ENCODE results near the gene ARAP1. TPM values are rescaled to one million over a fixed set of nuclear protein-coding genes. Genes with fewer than 3 reads are reported as not detected.

The ARAP1 gene
- total RNA-seq, 1 experiment from 2014 or later = 73.6 TPM

- no peaks in the 10 kb centered on the region for H3K36me3 ChIP-seq (ENCODE audit: control insufficient read depth, insufficient read depth, low read length)
- no peaks in the 10 kb centered on the region for H3K27me3 ChIP-seq (ENCODE audit: control insufficient read depth, insufficient read depth, low read length)
- H3K4me3 ChIP-seq (ENCODE audit: low read depth in 2 of 2, low read length in 2 of 2) = no peak overlapping the region
- no peaks in the 10 kb centered on the region for H3K9me3 ChIP-seq (ENCODE audit: control insufficient read depth, insufficient read depth, low read depth, low read length)
- ATAC-seq = no peak
- H3K4me1 ChIP-seq (ENCODE audit: control insufficient read depth, insufficient read depth, low read length) = no peaks in the 10 kb centered on the region; the same call in 1 of the 2 replicates
- in situ Hi-C loops (cut with HindIII; ENCODE audit: low pct_unique_long_range_greater_than_20kb, low sequenced_read_pairs) (no loop called here), intact Hi-C loops (cut with micrococcal nuclease; ENCODE audit: unreplicated experiment) (no loop called here)
- TF ChIP-seq SIN3A (IDR thresholded peaks at IDR 0.05; ENCODE audit: borderline replicate concordance, insufficient read depth, low read depth, low read length) (no peak), POLR2AphosphoS5 (IDR thresholded peaks at IDR 0.05; ENCODE audit: low read depth, low read length) (no peak), REST (IDR thresholded peaks at IDR 0.05; ENCODE audit: insufficient read depth in 1 of 2, low read depth in 2 of 2, low read length in 1 of 2) (no peak), CTCF (IDR thresholded peaks at IDR 0.05) (no peak), TCF7L2 (IDR thresholded peaks at IDR 0.05; ENCODE audit: low read depth, low read length) (no peak)
- no peak for DNase-seq (ENCODE audit: low read depth, low spot score)
- H3K27ac ChIP-seq (ENCODE audit: low read length) = no peak overlapping the region
- BruUV-seq (replicated peaks) = no TSS peak
- POLR2A ChIA-PET = no interaction called here
- CTCF ChIA-PET = no interaction called here
These were observed 19.3 kb upstream of the ARAP1 start for GRCh38 chr11:72771507-72771906.

GRCh38 chr11:72770799-72771198 is 18.6 kb upstream of the ARAP1 start:
- no peak for DNase-seq (ENCODE audit: low read depth, low spot score)
- Histone ChIP-seq H3K36me3 (ENCODE audit: control insufficient read depth, insufficient read depth, low read length) (no peaks in the 10 kb centered on the region), H3K9me3 (ENCODE audit: control insufficient read depth, insufficient read depth, low read depth, low read length) (no peaks in the 10 kb centered on the region), H3K4me3 (ENCODE audit: low read depth in 2 of 2, low read length in 2 of 2) (no peak overlapping the region), H3K27ac (ENCODE audit: low read length) (no peak overlapping the region), H3K27me3 (ENCODE audit: control insufficient read depth, insufficient read depth, low read length) (no peaks in the 10 kb centered on the region), H3K4me1 (ENCODE audit: control insufficient read depth, insufficient read depth, low read length) (no peaks in the 10 kb centered on the region; the same call in 1 of the 2 replicates)
- in situ Hi-C loops (cut with HindIII; ENCODE audit: low pct_unique_long_range_greater_than_20kb, low sequenced_read_pairs) = no loop called here
- no peak for ATAC-seq
- no TSS peak for BruUV-seq (replicated peaks)
- intact Hi-C loops (cut with micrococcal nuclease; ENCODE audit: unreplicated experiment) = no loop called here
- TF ChIP-seq TCF7L2 (IDR thresholded peaks at IDR 0.05; ENCODE audit: low read depth, low read length) = no peak
- TF ChIP-seq REST (IDR thresholded peaks at IDR 0.05; ENCODE audit: insufficient read depth in 1 of 2, low read depth in 2 of 2, low read length in 1 of 2) = no peak
- no peak for TF ChIP-seq CTCF (IDR thresholded peaks at IDR 0.05)
- no peak for TF ChIP-seq SIN3A (IDR thresholded peaks at IDR 0.05; ENCODE audit: borderline replicate concordance, insufficient read depth, low read depth, low read length)
- TF ChIP-seq POLR2AphosphoS5 (IDR thresholded peaks at IDR 0.05; ENCODE audit: low read depth, low read length) = no peak
- CTCF ChIA-PET = interaction anchor here (0.5 kb wide), 1 partner anchor 9 kb away, joined by 4 read pairs; no protein-coding TSS in a partner anchor
- POLR2A ChIA-PET = no interaction called here

All from Panc1 (cell line).